ENCODE results near the gene CEACAM4. TPM values are rescaled to one million over a fixed set of nuclear protein-coding genes. Genes with fewer than 3 reads are reported as not detected.

CEACAM4 gene
- total and polyA plus RNA-seq, 12 donors: 0.23 to 0.66 (median 0.45) TPM; not detected in 4

DNA sequence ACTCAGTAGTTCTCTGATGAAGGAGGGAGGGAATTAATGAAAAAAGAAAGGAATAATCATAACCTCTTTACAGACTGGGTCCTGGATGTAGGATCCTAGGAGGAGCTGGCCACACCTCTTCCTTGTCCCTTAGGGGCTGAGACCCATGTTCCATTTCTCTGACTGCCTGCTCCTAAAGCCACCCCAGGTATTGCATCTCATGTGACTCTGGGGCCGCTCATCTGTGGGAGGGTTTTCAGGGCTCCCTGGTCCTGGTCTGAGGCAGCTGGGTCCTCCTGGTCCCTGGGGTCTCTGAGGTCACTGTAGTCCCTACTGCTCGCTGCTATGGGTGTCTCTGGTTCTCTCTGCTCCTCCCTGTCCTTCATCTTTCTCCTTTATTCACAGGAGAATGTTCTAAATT, 48.0 kb downstream of the CEACAM4 start:
- Histone ChIP-seq H3K36me3 (peaks cover 0 to 33% (median 0%) of the 10 kb centered on the region in 9 donors), H3K4me1 (peaks cover 0 to 18% (median 0%) of the 10 kb centered on the region in 9 donors), H3K9me3 (peaks cover 0 to 35% (median 10%) of the 10 kb centered on the region in 11 donors), H3K27me3 (peaks cover 0 to 7% (median 0%) of the 10 kb centered on the region in 7 donors), H3K4me3 (no peak overlapping the region), H3K27ac (no peak overlapping the region)
- intact Hi-C loops (cut with DNase I): loop anchor here in 2 of 10 donors (10.0 kb wide), 2 partner anchors 254 to 374 kb away; no protein-coding TSS in a partner anchor
- DNase-seq: no peak
- TF ChIP-seq, protein P1, sequence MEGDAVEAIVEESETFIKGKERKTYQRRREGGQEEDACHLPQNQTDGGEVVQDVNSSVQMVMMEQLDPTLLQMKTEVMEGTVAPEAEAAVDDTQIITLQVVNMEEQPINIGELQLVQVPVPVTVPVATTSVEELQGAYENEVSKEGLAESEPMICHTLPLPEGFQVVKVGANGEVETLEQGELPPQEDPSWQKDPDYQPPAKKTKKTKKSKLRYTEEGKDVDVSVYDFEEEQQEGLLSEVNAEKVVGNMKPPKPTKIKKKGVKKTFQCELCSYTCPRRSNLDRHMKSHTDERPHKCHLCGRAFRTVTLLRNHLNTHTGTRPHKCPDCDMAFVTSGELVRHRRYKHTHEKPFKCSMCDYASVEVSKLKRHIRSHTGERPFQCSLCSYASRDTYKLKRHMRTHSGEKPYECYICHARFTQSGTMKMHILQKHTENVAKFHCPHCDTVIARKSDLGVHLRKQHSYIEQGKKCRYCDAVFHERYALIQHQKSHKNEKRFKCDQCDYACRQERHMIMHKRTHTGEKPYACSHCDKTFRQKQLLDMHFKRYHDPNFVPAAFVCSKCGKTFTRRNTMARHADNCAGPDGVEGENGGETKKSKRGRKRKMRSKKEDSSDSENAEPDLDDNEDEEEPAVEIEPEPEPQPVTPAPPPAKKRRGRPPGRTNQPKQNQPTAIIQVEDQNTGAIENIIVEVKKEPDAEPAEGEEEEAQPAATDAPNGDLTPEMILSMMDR (IDR thresholded peaks at IDR 0.05): no peak
- 65 to 69% methylated on average over 2 of the region's 2 CpGs for WGBS, 2 donors
- ATAC-seq: no peak

DNA sequence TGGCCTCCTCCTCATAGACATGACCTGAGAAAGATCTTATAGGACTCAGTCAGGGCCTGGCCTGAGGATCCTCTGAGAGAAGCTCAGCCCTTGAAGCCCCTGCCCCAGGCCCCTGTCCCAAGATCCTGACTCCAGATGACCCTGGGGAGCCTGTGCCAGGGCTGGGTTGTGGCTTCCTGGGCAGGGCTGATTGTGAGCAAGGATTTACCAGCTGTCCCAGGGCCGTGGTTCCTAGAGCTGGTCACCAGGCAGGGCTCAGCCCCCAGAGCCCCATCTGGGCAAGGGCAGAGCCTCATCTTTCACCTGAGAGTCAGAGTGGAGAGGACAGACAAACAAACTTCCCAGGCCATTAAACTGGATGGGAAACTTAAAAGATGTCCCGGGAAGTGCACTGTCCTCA, 49.0 kb downstream of the CEACAM4 start:
- Histone ChIP-seq H3K36me3 (peaks cover 0 to 31% (median 0%) of the 10 kb centered on the region in 9 donors), H3K9me3 (peaks cover 0 to 26% (median 10%) of the 10 kb centered on the region in 11 donors), H3K27ac (peak overlapping the region in 1 of 10 donors; percentile 26), H3K4me3 (no peak overlapping the region), H3K4me1 (peaks cover 0 to 18% (median 0%) of the 10 kb centered on the region in 9 donors), H3K27me3 (peaks cover 0 to 7% (median 0%) of the 10 kb centered on the region in 7 donors)
- ATAC-seq (no peak), DNase-seq (no peak)
- TF ChIP-seq, protein P1 (IDR thresholded peaks at IDR 0.05): no peak
- intact Hi-C loops (cut with DNase I): loop anchor here in 2 of 10 donors (10.0 kb wide), 2 partner anchors 253 to 373 kb away; no protein-coding TSS in a partner anchor
- 58 to 59% methylated on average over 2 of the region's 2 CpGs for WGBS, 2 donors

DNA sequence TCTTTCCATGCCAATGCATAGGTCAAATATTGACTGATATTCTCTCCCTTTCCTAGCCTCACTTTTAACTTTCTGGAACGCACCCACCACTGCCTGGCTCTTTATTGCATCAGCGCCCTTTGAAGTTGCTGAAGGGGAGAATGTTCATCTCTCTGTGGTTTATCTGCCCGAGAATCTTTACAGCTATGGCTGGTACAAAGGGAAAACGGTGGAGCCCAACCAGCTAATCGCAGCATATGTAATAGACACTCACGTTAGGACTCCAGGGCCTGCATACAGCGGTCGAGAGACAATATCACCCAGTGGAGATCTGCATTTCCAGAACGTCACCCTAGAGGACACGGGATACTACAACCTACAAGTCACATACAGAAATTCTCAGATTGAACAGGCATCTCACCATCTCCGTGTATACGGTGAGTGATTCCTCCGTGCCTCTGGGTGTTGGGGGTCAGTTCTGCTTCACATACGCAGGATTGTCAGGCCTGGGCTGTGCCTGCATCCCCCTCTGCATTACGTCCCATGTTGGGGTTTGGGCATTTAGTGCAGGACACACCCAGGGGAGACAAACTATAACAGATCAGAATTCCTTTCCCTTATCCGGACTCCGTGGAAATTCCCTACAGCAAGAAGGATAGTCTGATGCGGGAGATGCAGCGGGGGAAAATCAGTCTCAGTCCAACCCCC, 49.6 kb downstream of the CEACAM4 start:
- no peak for DNase-seq
- peaks cover 0 to 18% (median 0%) of the 10 kb centered on the region in 9 donors for H3K4me1 ChIP-seq
- peaks cover 0 to 20% (median 8%) of the 10 kb centered on the region in 11 donors for H3K9me3 ChIP-seq
- no peak overlapping the region for H3K4me3 ChIP-seq
- no peak for ATAC-seq
- TF ChIP-seq, protein P1 (IDR thresholded peaks at IDR 0.05): no peak
- peaks cover 0 to 7% (median 0%) of the 10 kb centered on the region in 7 donors for H3K27me3 ChIP-seq
- peaks cover 0 to 26% (median 0%) of the 10 kb centered on the region in 9 donors for H3K36me3 ChIP-seq
- peak overlapping the region in 1 of 10 donors; percentile 88 for H3K27ac ChIP-seq
- 82 to 83% methylated on average over 19 of the region's 19 CpGs for WGBS, 2 donors
- intact Hi-C loops (cut with DNase I): loop anchor here in 2 of 10 donors (10.0 kb wide), 2 partner anchors 252 to 372 kb away; no protein-coding TSS in a partner anchor

DNA sequence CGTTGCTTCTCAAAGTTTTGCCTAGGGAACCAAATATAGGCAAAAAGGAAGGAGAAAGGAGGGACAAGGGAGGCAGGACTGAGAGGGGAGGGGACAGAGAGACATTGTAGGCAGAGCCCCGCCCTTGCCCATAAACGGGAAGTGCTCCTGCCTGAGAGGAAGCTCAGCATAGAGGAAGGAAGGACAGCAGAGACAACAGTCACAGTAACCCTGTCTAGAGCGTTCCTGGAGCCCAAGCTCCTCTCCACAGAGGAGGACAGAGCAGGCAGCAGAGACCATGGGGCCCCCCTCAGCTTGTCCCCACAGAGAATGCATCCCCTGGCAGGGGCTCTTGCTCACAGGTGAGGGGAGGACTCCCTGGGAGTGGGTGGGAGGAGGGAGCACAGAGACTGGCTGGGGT, 50.9 kb downstream of the CEACAM4 start, which contains the start of gene CEACAM21:
Gene CEACAM21, plus strand, starts transcription at position 169 of the 400 bp plus-strand sequence. Its CDS starts 109 bp downstream, at position 278.
- peaks cover 0 to 18% (median 0%) of the 10 kb centered on the region in 9 donors for H3K4me1 ChIP-seq
- peak within 1 kb of the TSS in 5 of 10 donors; percentile 19 to 88 (median 48) for H3K27ac ChIP-seq
- H3K9me3 ChIP-seq: peaks cover 0 to 8% (median 3%) of the 10 kb centered on the region in 11 donors
- DNase-seq (peak; percentile 30 to 53), ATAC-seq (peak; percentile 75 to 95 (median 88))
- 14 to 24% methylated on average over 4 of the region's 4 CpGs for WGBS, 2 donors
- intact Hi-C loops (cut with DNase I): loop anchor here in 2 of 10 donors (10.0 kb wide), 2 partner anchors 251 to 371 kb away; no protein-coding TSS in a partner anchor
- peaks cover 0 to 15% (median 5%) of the 10 kb centered on the region in 7 donors for H3K27me3 ChIP-seq
- H3K36me3 ChIP-seq: peaks cover 0 to 14% (median 0%) of the 10 kb centered on the region in 9 donors
- TF ChIP-seq, protein P1 (IDR thresholded peaks at IDR 0.05): no peak
- H3K4me3 ChIP-seq: peak within 1 kb of the TSS in 2 of 10 donors; percentile 11 to 38
